ENCODE data around the gene DNAJB13.

The DNAJB13 gene

DNA sequence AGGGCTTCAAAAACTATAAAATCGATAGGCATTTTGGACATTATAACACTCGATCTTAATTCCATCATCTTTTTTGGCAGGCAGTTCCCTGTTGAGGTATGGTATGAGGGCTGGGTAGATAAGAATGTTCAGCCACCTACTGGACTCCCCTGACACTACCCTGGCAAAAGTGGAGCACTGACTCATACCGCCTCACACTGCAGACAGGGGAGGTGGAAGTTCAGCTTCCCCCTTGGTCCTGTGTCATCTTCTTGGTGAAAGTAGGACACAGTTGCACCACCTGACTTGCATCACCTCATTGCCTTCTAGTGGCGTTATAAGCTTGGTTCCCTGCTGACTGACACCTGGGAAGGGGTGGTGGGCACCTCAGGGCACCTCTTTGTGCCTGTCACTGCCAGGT, 43.6 kb upstream of the DNAJB13 start:
- TF ChIP-seq TOX (CRISPR knock-in tag; IDR thresholded peaks at IDR 0.05; ENCODE audit: borderline replicate concordance) (no peak), ZNF8 (CRISPR knock-in tag; IDR thresholded peaks at IDR 0.05) (no peak), ZFP30 (CRISPR knock-in tag; IDR thresholded peaks at IDR 0.05) (no peak), ZNF565 (CRISPR knock-in tag; conservative IDR thresholded peaks at IDR 0.05; ENCODE audit: low read depth) (no peak), PPARA (CRISPR knock-in tag; IDR thresholded peaks at IDR 0.05; ENCODE audit: borderline replicate concordance) (no peak), ZFP3 (CRISPR knock-in tag; IDR thresholded peaks at IDR 0.05) (no peak), GLIS3 (CRISPR knock-in tag; IDR thresholded peaks at IDR 0.05) (no peak), OSR1 (CRISPR knock-in tag; IDR thresholded peaks at IDR 0.05) (no peak), ESRRG (CRISPR knock-in tag; IDR thresholded peaks at IDR 0.05) (no peak), ZNF70 (CRISPR knock-in tag; IDR thresholded peaks at IDR 0.05) (no peak)
- TF ChIP-seq, protein P1, sequence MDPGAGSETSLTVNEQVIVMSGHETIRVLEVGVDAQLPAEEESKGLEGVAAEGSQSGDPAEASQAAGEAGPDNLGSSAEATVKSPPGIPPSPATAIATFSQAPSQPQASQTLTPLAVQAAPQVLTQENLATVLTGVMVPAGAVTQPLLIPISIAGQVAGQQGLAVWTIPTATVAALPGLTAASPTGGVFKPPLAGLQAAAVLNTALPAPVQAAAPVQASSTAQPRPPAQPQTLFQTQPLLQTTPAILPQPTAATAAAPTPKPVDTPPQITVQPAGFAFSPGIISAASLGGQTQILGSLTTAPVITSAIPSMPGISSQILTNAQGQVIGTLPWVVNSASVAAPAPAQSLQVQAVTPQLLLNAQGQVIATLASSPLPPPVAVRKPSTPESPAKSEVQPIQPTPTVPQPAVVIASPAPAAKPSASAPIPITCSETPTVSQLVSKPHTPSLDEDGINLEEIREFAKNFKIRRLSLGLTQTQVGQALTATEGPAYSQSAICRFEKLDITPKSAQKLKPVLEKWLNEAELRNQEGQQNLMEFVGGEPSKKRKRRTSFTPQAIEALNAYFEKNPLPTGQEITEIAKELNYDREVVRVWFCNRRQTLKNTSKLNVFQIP (CRISPR knock-in tag; IDR thresholded peaks at IDR 0.05; ENCODE audit: borderline replicate concordance, low read depth) = no peak
- peak; percentile 82 for ATAC-seq

DNA sequence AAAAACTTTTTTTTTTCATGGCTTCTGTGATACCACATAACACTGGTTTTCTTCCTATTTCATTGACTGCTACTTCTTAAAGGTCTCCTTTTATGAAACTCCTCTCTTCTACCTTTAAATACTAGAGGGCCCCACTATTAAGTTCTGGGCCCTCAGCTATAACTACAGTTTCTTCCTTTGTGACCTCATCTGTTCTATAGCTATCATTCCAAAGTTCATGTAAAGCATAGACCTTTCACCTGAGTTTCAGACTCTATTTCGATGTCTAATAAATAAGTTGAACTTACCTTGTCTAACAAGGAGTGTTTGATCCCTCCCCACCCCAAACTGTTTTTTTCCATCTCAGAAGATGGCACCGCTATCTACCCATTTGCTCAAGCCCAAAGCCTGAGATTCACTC, 38.8 kb upstream of the DNAJB13 start:
- ATAC-seq = no peak
- TF ChIP-seq ZC3H10 (CRISPR knock-in tag; IDR thresholded peaks at IDR 0.05) (no peak), ARNTL (CRISPR knock-in tag; IDR thresholded peaks at IDR 0.05; ENCODE audit: borderline replicate concordance, low read depth) (no peak), GLIS3 (CRISPR knock-in tag; IDR thresholded peaks at IDR 0.05) (no peak), ZNF565 (CRISPR knock-in tag; conservative IDR thresholded peaks at IDR 0.05; ENCODE audit: low read depth) (no peak), OSR1 (CRISPR knock-in tag; IDR thresholded peaks at IDR 0.05) (no peak), CSDC2 (CRISPR knock-in tag; IDR thresholded peaks at IDR 0.05) (no peak), ZNF8 (CRISPR knock-in tag; IDR thresholded peaks at IDR 0.05) (no peak), ZNF70 (CRISPR knock-in tag; IDR thresholded peaks at IDR 0.05) (no peak), ESRRG (CRISPR knock-in tag; IDR thresholded peaks at IDR 0.05) (no peak), TOX (CRISPR knock-in tag; IDR thresholded peaks at IDR 0.05; ENCODE audit: borderline replicate concordance) (no peak)
- TF ChIP-seq, protein P2, sequence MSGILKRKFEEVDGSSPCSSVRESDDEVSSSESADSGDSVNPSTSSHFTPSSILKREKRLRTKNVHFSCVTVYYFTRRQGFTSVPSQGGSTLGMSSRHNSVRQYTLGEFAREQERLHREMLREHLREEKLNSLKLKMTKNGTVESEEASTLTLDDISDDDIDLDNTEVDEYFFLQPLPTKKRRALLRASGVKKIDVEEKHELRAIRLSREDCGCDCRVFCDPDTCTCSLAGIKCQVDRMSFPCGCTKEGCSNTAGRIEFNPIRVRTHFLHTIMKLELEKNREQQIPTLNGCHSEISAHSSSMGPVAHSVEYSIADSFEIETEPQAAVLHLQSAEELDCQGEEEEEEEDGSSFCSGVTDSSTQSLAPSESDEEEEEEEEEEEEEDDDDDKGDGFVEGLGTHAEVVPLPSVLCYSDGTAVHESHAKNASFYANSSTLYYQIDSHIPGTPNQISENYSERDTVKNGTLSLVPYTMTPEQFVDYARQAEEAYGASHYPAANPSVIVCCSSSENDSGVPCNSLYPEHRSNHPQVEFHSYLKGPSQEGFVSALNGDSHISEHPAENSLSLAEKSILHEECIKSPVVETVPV (CRISPR knock-in tag; IDR thresholded peaks at IDR 0.05) = no peak
- TF ChIP-seq, protein P3, sequence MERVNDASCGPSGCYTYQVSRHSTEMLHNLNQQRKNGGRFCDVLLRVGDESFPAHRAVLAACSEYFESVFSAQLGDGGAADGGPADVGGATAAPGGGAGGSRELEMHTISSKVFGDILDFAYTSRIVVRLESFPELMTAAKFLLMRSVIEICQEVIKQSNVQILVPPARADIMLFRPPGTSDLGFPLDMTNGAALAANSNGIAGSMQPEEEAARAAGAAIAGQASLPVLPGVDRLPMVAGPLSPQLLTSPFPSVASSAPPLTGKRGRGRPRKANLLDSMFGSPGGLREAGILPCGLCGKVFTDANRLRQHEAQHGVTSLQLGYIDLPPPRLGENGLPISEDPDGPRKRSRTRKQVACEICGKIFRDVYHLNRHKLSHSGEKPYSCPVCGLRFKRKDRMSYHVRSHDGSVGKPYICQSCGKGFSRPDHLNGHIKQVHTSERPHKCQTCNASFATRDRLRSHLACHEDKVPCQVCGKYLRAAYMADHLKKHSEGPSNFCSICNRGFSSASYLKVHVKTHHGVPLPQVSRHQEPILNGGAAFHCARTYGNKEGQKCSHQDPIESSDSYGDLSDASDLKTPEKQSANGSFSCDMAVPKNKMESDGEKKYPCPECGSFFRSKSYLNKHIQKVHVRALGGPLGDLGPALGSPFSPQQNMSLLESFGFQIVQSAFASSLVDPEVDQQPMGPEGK (CRISPR knock-in tag; IDR thresholded peaks at IDR 0.05; ENCODE audit: borderline replicate concordance) = no peak
- TF ChIP-seq, protein P4, sequence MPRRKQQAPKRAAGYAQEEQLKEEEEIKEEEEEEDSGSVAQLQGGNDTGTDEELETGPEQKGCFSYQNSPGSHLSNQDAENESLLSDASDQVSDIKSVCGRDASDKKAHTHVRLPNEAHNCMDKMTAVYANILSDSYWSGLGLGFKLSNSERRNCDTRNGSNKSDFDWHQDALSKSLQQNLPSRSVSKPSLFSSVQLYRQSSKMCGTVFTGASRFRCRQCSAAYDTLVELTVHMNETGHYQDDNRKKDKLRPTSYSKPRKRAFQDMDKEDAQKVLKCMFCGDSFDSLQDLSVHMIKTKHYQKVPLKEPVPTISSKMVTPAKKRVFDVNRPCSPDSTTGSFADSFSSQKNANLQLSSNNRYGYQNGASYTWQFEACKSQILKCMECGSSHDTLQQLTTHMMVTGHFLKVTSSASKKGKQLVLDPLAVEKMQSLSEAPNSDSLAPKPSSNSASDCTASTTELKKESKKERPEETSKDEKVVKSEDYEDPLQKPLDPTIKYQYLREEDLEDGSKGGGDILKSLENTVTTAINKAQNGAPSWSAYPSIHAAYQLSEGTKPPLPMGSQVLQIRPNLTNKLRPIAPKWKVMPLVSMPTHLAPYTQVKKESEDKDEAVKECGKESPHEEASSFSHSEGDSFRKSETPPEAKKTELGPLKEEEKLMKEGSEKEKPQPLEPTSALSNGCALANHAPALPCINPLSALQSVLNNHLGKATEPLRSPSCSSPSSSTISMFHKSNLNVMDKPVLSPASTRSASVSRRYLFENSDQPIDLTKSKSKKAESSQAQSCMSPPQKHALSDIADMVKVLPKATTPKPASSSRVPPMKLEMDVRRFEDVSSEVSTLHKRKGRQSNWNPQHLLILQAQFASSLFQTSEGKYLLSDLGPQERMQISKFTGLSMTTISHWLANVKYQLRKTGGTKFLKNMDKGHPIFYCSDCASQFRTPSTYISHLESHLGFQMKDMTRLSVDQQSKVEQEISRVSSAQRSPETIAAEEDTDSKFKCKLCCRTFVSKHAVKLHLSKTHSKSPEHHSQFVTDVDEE (CRISPR knock-in tag; IDR thresholded peaks at IDR 0.05) = no peak
- TF ChIP-seq, protein P5, sequence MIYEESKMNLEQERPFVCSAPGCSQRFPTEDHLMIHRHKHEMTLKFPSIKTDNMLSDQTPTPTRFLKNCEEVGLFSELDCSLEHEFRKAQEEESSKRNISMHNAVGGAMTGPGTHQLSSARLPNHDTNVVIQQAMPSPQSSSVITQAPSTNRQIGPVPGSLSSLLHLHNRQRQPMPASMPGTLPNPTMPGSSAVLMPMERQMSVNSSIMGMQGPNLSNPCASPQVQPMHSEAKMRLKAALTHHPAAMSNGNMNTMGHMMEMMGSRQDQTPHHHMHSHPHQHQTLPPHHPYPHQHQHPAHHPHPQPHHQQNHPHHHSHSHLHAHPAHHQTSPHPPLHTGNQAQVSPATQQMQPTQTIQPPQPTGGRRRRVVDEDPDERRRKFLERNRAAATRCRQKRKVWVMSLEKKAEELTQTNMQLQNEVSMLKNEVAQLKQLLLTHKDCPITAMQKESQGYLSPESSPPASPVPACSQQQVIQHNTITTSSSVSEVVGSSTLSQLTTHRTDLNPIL (CRISPR knock-in tag; IDR thresholded peaks at IDR 0.05; ENCODE audit: low read depth) = no peak

DNA sequence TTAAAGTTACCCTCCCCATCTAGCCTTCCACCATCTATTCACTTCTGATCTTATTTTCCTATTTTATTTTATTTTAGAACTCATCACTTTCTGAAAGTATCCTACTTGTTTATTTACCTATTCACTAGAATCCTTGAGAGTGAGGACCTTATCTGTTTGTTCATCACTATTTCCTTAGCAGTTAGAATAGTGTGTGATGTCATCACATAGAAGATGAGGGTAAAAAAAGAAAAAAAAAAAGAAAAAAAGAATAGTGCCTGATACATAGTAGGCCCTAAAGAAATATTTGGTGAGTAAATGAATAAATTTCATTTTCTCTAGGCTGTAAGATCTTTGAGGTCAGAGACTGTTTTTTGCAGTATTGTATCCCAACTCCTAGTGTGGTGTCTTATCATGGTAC, 37.4 kb upstream of the DNAJB13 start:
- ATAC-seq = no peak
- TF ChIP-seq PPARA (CRISPR knock-in tag; IDR thresholded peaks at IDR 0.05; ENCODE audit: borderline replicate concordance) (no peak), ZNF70 (CRISPR knock-in tag; IDR thresholded peaks at IDR 0.05) (no peak), TOX (CRISPR knock-in tag; IDR thresholded peaks at IDR 0.05; ENCODE audit: borderline replicate concordance) (no peak), BACH2 (CRISPR knock-in tag; IDR thresholded peaks at IDR 0.05; ENCODE audit: borderline replicate concordance) (no peak), OSR1 (CRISPR knock-in tag; IDR thresholded peaks at IDR 0.05) (no peak), ARNTL (CRISPR knock-in tag; IDR thresholded peaks at IDR 0.05; ENCODE audit: borderline replicate concordance, low read depth) (no peak), ZNF565 (CRISPR knock-in tag; conservative IDR thresholded peaks at IDR 0.05; ENCODE audit: low read depth) (no peak), SNAI2 (CRISPR knock-in tag; IDR thresholded peaks at IDR 0.05) (no peak), ISL1 (CRISPR knock-in tag; IDR thresholded peaks at IDR 0.05) (no peak)
- TF ChIP-seq, protein P4 (CRISPR knock-in tag; IDR thresholded peaks at IDR 0.05) = no peak
- TF ChIP-seq, protein P5 (CRISPR knock-in tag; IDR thresholded peaks at IDR 0.05; ENCODE audit: low read depth) = no peak
- TF ChIP-seq, protein P1 (CRISPR knock-in tag; IDR thresholded peaks at IDR 0.05; ENCODE audit: borderline replicate concordance, low read depth) = no peak

Data from SK-N-SH treated with all-trans-retinoic acid at 6 μM for 48 hours (cell line).